Hematopoietic multipotent progenitor cell treated with erythropoietin and hydrocortisone succinate and interleukin-3 and kit ligand, for 4 days (in vitro differentiated cells): ENCODE measurements around the gene AGTRAP.

ENCODE experiments used
- DNase-seq: peaks from one replicate; pipeline ENCODE4 v3.0.0-alpha.2; 2015

AGTRAP gene

GRCh38 chr1:11764519-11764918 is 28.6 kb downstream of the AGTRAP start:
- DNase-seq, result no peak

GRCh38 chr1:11765661-11766428 is 29.9 kb downstream of the AGTRAP start:
- no peak for DNase-seq

GRCh38 chr1:11766429-11766776 is 30.5 kb downstream of the AGTRAP start:
- DNase-seq, result no peak

- DNase-seq, result no peak
Observed at GRCh38 chr1:11767922-11768704, 32.2 kb downstream of the AGTRAP start.

GRCh38 chr1:11768821-11769220 is 32.9 kb downstream of the AGTRAP start:
- DNase-seq, result no peak

GRCh38 chr1:11769274-11769673 is 33.3 kb downstream of the AGTRAP start:
- DNase-seq, result no peak

- DNase-seq, result no peak
Observed at GRCh38 chr1:11770011-11770410, 34.1 kb downstream of the AGTRAP start.

GRCh38 chr1:11771481-11772043 is 35.6 kb downstream of the AGTRAP start:
- DNase-seq, result no peak

- no peak for DNase-seq
Observed at GRCh38 chr1:11772458-11772857, 36.5 kb downstream of the AGTRAP start.

- DNase-seq, result no peak
Observed at GRCh38 chr1:11774753-11775152, 38.8 kb downstream of the AGTRAP start.

- no peak for DNase-seq
Observed at GRCh38 chr1:11777658-11778322, 41.9 kb downstream of the AGTRAP start.

GRCh38 chr1:11778336-11778735 is 42.4 kb downstream of the AGTRAP start:
- DNase-seq, result no peak

GRCh38 chr1:11778844-11779623 is 43.1 kb downstream of the AGTRAP start:
- no peak for DNase-seq

GRCh38 chr1:11779715-11780379 is 43.9 kb downstream of the AGTRAP start:
- no peak for DNase-seq

- no peak for DNase-seq
Observed at GRCh38 chr1:11780380-11781147, 44.6 kb downstream of the AGTRAP start.

GRCh38 chr1:11781297-11781696 is 45.4 kb downstream of the AGTRAP start:
- no peak for DNase-seq

GRCh38 chr1:11782127-11782708 is 46.3 kb downstream of the AGTRAP start:
- no peak for DNase-seq

- no peak for DNase-seq
Observed at GRCh38 chr1:11783556-11783955, 47.6 kb downstream of the AGTRAP start.

- no peak for DNase-seq
Observed at GRCh38 chr1:11784256-11784992, 48.5 kb downstream of the AGTRAP start.
